ENCODE results near the gene PRDM5.
"Not testable (repeated sequence)": the region's sequence is repeated elsewhere in the genome, so short reads cannot be mapped to it uniquely, and the experiment has no call there.

GRCh38 chr4:120741636-120742035 lies 180.9 kb downstream of the PRDM5 start:
- not testable (repeated sequence) for TF ChIP-seq CTCF (IDR thresholded peaks at IDR 0.05; ENCODE audit: insufficient read depth, low read depth, low read length); EZH2 (IDR thresholded peaks at IDR 0.05; ENCODE audit: insufficient read depth, low read length)
